ENCODE results near the gene SMIM41.
A peak's percentile ranks its signal among the peaks of the same experiment; 100 is the strongest.

SMIM41 gene

DNA sequence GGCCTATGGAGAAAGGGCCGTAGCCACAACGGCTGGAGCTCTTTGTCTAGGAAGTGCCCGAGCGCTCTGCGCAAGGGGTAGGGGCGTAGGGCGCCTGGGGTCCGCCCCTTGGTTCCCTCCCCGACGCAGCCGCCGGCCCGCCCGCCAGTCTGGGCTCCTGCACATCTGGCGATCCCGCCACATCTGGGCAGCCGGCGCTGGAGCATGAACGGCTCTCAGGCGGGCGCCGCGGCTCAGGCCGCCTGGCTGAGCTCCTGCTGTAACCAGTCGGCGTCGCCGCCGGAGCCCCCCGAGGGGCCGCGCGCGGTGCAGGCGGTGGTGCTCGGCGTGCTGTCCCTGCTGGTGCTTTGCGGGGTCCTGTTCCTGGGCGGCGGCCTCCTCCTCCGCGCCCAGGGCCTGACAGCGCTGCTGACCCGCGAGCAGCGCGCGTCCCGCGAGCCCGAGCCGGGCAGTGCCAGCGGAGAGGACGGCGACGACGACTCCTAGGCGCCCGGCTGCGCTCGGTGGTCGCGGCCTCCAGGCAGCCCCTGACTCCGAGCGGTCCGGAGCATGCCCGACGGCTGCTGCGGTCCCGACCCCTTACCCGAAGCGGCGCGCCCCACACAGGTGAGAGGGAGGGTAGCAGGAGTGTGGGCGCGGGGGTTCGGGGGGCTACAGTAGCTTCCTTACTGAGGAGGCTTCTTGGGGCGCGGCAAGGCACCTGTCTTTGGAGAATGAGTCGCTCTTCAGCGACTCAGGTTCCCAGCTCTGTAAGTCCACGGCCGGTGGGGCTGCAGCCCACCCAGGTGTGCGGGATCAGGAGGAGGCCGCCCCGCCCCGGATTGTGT is at the start of gene SMIM41:
SMIM41 (plus strand) TSS at position 129 of the 827 bp plus-strand sequence; CDS start at position 205, 76 bp downstream.
- no peak for DNase-seq

GRCh38 chr12:52032446-52032803 is 47.1 kb upstream of the SMIM41 start:
- peak; percentile 67 for DNase-seq

GRCh38 chr12:52032804-52033445 is 46.6 kb upstream of the SMIM41 start:
- peak; percentile 97 for DNase-seq

- DNase-seq: no peak
Measured at GRCh38 chr12:52033446-52034140, 45.9 kb upstream of the SMIM41 start.

DNA sequence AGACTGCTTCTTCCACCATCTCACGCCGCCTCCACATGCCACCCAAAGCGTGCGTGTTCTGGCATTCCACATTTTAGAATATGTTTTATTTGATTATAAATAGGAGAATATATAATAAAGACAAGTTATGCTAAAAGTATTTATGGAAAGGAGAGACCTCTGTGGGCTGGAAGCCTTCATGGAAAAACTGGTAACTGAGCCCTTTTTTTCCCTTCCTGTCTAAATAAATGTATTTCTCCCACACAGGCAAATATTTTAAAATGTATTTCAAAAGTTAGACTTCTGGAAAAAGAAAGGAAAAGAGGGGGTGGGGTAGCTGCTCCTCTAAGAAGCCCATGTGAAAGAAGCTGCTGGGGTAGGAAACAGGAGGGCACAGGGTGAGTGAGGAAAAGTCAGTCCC is 44.3 kb upstream of the SMIM41 start:
- DNase-seq: no peak

DNA sequence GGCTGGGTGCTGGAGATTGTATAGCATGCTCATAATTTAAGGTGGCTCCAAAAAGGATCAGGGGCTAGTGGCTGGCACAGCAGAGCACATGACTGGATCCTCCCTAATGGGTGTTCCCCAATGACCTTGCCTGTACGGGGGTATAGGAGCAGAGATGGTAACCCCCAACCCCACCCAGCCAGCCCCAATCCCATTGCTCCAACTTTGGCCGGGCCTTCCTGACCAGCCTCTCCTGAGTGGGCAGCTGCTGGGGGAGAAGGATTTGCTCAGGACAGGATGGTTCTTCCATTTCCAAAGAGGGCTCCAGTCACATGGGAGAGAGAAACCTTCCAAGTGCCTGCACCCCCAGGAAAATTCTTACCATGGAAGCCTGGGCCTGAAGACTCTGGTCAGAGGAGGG is 43.6 kb upstream of the SMIM41 start:
- no peak for DNase-seq

- DNase-seq: peak; percentile 88
Measured at GRCh38 chr12:52036587-52037171, 42.8 kb upstream of the SMIM41 start.

GRCh38 chr12:52037248-52037861 is 42.1 kb upstream of the SMIM41 start:
- peak; percentile 60 for DNase-seq

- no peak for DNase-seq
Measured at GRCh38 chr12:52038447-52038846, 41.1 kb upstream of the SMIM41 start.

DNA sequence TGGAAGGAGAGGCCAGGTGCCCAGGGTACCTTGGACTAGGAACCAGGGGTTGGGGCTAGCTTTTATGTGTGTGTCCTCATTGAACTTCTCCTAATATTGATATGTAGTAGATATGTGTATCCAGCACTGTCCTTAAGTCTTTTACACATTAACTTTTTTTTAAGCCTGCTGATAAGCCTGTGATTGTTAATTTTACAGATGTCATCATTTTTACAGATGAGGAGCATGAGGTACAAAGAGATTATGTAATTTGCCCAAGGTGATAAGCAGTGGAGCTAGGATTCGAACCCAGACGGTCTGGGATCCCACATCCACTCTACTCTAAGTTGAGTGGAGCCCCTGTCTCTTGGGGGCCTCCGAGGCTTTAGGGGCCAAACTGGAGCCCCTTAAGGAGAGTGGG is 38.5 kb upstream of the SMIM41 start:
- DNase-seq: no peak

GRCh38 chr12:52041695-52042123 is 37.8 kb upstream of the SMIM41 start:
- no peak for DNase-seq

DNA sequence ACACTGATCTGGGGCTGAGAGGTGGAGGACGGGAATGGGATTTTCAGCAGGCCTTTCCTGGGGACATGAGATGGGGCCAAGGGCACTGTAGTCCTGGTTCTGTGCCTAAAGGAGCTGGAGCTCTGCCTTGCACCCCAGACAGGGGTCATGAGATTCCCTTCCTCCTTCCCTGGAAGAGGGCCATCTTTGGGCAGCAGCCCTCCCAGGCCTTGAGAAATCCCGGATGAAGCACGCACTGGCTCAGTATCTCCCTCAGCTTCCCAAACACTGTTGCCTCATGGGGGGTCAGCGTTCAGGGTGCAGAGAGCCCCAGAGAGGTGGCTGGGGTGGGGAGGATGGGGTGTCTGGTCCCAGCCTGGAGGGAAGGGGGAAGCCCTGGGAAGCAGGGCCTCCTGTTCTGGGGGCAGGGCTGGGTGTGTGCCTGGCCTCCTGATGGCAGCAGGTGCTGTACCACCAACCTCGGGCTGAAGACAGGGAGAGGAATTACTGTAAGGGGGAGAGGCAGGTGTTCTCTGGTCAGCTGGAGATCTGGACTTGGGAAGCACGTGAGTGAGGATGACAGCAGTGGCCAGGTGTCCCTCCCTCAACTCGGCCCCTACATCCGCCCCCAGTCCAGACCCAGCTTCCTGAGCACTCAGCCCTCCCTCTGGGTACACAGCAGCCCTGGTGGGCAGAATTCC is 36.7 kb upstream of the SMIM41 start:
- no peak for DNase-seq

DNA sequence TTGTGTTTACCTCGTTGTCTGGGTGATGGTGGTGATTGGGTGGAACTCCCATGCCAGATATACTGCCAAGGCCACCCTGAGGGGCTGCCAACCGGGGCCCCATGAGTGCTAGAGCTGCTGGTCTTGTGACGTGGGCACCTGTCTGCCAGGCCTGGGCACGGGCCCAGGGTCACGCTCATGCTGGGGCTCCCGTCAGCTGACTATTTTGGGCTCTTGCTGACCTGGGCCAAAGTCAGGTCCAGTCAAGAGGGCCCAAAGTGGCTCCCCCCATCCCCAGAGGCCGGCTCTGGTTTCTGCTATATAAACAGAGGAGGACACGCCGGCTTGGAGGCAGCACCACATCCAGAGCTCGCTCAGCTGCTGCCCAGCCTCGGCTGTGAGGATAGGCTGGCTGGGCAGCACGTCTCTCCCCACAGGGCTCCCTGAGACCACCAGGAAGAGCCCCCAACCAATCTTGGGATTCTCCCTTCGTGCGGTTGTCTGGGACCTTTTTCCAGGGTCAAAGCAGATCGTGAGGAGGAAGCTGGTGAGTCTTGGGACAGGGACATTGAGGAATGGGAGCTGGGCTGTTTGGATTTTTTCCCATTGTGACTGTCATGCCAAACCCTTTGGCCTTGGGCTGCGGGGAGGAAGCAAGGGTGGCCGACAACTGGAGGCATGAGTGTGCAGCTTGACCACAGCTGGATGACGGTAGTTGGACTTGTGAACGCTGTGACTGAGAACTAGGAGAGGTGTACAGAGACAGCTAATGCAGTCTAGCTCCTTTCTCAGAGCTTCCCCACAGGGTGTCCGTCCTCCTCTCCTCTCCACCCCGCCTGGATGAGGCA is 35.9 kb upstream of the SMIM41 start:
- DNase-seq: no peak

DNA sequence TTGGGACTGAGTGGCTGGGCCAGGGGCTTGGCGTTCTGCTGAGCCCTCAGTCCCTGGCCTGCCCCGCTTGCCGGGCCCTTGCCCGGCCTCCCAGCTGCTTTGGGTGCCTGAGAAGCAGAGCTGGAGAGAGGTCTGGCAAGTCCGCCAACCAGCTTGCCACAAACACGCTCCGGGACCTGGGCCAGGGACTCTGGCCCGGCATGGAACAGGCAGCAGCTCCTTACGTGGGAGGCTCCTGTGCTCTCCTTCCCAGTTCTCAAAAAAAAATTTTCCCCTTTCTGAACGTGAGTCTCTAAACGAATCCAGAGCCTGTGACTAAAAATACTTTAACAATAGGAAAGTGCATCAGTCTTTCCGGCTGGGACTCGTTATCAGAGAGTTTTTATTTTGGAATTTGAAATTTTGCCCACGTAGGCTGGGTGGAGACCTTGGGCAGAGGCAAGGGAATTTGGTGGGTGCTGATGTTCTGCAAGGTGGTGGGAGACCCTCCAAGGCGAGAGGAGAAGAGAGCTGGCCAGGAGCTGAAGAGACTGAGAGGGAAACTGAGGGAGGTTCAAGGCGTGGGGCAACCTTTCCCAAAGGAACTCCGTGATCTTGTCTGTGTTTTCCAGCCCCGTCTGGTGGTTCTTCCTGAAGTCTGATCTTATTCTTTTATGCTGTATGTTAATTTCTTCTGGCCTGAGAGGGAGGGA is 35.1 kb upstream of the SMIM41 start:
- peak; percentile 70 for DNase-seq

DNA sequence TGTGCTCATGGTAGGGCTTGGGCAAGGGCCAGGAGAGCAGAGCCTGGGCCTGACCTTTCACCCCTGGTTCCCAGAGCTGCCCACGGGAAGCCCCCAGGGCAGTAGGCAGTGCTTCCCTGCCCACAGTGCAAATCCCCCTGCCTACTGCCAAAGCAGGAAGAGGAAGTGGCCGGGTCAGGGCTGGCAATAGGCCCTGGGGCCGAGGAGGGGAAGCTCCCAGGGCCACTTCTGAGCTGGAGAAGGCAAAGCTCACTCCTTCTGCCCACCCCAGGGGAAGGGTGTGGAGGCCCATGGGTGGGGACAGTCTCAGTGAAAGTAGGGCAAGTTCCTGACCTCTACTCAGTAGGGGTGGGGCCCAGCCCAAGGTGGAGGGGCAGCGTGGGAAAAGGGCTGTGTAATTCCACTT is 33.7 kb upstream of the SMIM41 start:
- no peak for DNase-seq

DNA sequence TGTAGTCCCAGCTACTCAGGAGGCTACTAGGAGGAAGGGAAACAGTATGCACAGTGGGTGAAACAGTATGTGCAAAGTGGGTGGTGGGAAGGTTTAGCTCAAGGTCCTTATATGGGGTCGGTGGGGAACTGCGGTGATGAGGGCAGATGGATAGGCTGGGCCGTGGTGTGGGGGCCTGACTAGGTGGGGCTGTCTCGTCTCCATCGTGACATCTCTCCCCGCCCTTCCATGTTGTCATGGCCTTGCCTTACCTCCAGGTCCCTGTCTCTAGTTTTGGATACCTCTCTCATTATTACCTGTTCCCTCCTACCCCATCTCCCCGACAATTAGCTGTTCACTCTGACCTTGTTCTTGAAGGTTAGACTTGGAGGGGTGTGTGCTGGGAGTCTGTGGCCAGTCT is 32.6 kb upstream of the SMIM41 start:
- no peak for DNase-seq

DNA sequence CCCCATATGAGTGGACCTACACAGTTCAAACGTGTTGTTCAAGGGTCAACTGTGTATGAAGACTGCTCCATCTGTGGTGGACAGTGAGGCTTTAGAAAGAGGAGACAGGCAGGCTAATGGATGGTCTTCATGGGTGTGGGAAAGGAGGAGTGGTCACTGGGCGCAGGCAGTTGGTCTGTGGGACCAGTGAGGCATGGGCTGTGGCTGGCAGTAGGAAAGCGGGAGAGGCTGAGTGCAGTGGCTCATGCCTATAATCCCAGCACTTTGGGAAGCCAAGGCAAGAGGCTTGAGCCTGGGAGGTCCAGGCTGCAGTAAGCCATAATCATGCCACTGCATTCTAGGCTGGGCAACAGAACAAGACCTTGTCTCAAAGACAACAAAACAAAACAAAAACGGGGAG is 30.2 kb upstream of the SMIM41 start:
- DNase-seq: no peak

- no peak for DNase-seq
Measured at GRCh38 chr12:52049688-52050087, 29.8 kb upstream of the SMIM41 start.

DNA sequence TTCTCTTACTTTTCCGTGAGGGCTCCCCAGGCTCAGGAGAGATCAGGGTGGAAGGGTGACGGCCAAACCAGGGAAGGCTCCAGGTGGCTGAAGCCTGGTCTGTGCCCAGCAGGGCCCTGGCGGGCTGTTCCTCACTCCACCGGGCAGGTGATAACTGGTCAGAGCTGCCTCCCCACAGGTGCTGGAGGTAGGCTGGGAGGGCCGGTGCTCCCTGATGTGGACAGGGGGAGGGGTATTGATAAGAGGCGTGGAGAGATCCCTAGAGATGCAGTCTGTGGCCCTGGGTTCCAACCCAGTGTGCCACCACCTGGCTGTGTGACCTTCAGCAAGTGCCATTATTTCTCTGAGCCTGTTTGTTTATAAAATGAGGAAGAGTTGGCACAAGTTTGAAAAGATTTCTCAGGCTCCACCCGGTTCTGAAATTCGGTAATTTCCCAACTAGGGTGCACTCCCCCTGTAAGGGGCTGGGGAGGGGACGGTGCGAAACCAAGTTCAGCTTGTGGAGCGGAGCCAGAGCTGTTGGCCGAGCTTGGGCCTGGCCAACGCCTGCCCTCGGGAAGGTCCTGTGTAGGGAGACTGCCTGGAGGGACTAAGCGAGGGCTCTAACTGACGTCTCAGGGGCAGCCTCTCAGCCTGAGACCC is 29.3 kb upstream of the SMIM41 start:
- no peak for DNase-seq

All from fibroblast of skin of right biceps (primary cell).